ENCODE results near the gene PPP2R5C.

The PPP2R5C gene

GRCh38 chr14:101865288-101865687 is 103.8 kb downstream of the PPP2R5C start:
- DNase-seq (ENCODE audit: low read depth), result no peak

GRCh38 chr14:101867854-101868253 is 106.3 kb downstream of the PPP2R5C start:
- no peak for DNase-seq (ENCODE audit: low read depth)

- DNase-seq (ENCODE audit: low read depth), result no peak
Observed at GRCh38 chr14:101869217-101869616, 107.7 kb downstream of the PPP2R5C start.

GRCh38 chr14:101870273-101870939 is 108.9 kb downstream of the PPP2R5C start:
- no peak for DNase-seq (ENCODE audit: low read depth)

- DNase-seq (ENCODE audit: low read depth), result no peak
Observed at GRCh38 chr14:101872346-101872745, 110.8 kb downstream of the PPP2R5C start.

GRCh38 chr14:101873076-101873825 is 111.7 kb downstream of the PPP2R5C start:
- no peak for DNase-seq (ENCODE audit: low read depth)

- no peak for DNase-seq (ENCODE audit: low read depth)
Observed at GRCh38 chr14:101873991-101874390, 112.5 kb downstream of the PPP2R5C start.

- no peak for DNase-seq (ENCODE audit: low read depth)
Observed at GRCh38 chr14:101875041-101875726, 113.7 kb downstream of the PPP2R5C start.

GRCh38 chr14:101875727-101876554 is 114.4 kb downstream of the PPP2R5C start:
- no peak for DNase-seq (ENCODE audit: low read depth)

GRCh38 chr14:101876555-101876938 is 115.0 kb downstream of the PPP2R5C start:
- peak; percentile 59 for DNase-seq (ENCODE audit: low read depth)

- DNase-seq (ENCODE audit: low read depth), result no peak
Observed at GRCh38 chr14:101877766-101878165, 116.3 kb downstream of the PPP2R5C start.

- no peak for DNase-seq (ENCODE audit: low read depth)
Observed at GRCh38 chr14:101878211-101878821, 116.8 kb downstream of the PPP2R5C start.

GRCh38 chr14:101878822-101879528 is 117.5 kb downstream of the PPP2R5C start:
- no peak for DNase-seq (ENCODE audit: low read depth)

GRCh38 chr14:101879529-101880336 is 118.2 kb downstream of the PPP2R5C start:
- no peak for DNase-seq (ENCODE audit: low read depth)

- no peak for DNase-seq (ENCODE audit: low read depth)
Observed at GRCh38 chr14:101881426-101881825, 119.9 kb downstream of the PPP2R5C start.

- DNase-seq (ENCODE audit: low read depth), result no peak
Observed at GRCh38 chr14:101882141-101882935, 120.8 kb downstream of the PPP2R5C start.

- DNase-seq (ENCODE audit: low read depth), result no peak
Observed at GRCh38 chr14:101884089-101884933, 122.8 kb downstream of the PPP2R5C start.

GRCh38 chr14:101884934-101885576 is 123.5 kb downstream of the PPP2R5C start:
- no peak for DNase-seq (ENCODE audit: low read depth)

Measured in stimulated activated CD4-positive, alpha-beta T cell treated with anti-CD3 and anti-CD28 coated beads, Interleukin-2, amount 100 ng/mL, for 4 hours (primary cell).